ENCODE measurements around the gene ABCA7. TPM values are rescaled to one million over a fixed set of nuclear protein-coding genes. Genes with fewer than 3 reads are reported as not detected.

ABCA7 gene
- polyA plus RNA-seq, 1 donor from 2014 or later = 51.8 TPM

DNA sequence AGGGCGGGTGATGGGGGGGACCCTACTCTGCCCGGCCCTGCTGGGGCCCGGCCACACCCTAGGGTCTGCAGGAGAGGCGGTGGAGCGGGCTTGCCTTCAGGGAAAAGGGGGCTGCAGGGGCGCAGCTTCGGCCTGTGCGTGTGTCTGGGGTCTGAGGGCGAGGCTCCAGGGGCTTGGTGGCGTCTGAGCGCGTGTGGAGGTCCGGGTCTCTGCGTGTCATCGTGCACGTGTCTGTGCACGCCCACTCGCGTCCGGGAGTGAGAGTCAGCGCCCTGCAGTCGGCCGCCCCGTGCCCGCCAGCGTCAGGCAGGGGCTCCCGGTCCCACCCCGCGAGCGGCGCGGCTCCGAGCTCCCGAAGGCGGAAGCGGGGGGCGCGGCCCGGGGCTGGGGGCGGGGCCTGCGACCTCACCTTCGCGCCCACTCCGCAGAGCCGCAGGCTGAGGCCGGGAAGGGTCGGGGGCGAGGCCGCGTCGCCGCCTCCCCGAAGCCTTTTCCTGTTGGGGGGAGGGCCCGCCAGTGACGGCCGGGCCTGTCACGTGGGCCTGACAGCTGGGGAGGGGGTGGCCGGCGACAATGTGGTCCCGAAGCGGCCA is 26.9 kb downstream of the ABCA7 start, which contains the start of gene ARHGAP45:
Gene ARHGAP45 (plus strand): TSS at position 420 of the 593 bp plus-strand sequence. CDS start 239 bp downstream, outside the sequence.
- Histone ChIP-seq H4K20me1 (ENCODE audit: insufficient read depth) (no peaks in the 10 kb centered on the region), H3K4me3 (ENCODE audit: low read length) (no peak within 1 kb of the TSS), H2AFZ (ENCODE audit: low read depth, low read length) (no peak within 1 kb of the TSS), H3K9me2 (ENCODE audit: insufficient read depth, low read length) (no peaks in the 10 kb centered on the region), H3K27me3 (ENCODE audit: insufficient read depth, low read depth, low read length) (peaks cover 45% of the 10 kb centered on the region), H3F3A (ENCODE audit: insufficient read depth, low read length, poor library complexity, severe bottlenecking) (no peaks in the 10 kb centered on the region), H3K36me3 (ENCODE audit: insufficient read depth, low read length) (no peaks in the 10 kb centered on the region), H3K9ac (ENCODE audit: low read length) (no peak within 1 kb of the TSS), H3K4me2 (ENCODE audit: low read length) (no peak within 1 kb of the TSS), H3K27ac (ENCODE audit: low read length) (no peak within 1 kb of the TSS), H3K9me3 (ENCODE audit: low read length) (no peaks in the 10 kb centered on the region), H3K79me2 (replicated peaks; ENCODE audit: insufficient read depth, low read length) (no peaks in the 10 kb centered on the region)
- TF ChIP-seq EP300 (conservative IDR thresholded peaks at IDR 0.05; ENCODE audit: poor library complexity, severe bottlenecking) (no peak), RAD21 (conservative IDR thresholded peaks at IDR 0.05) (no peak), TAF1 (IDR thresholded peaks at IDR 0.05; ENCODE audit: low read depth) (no peak), REST (IDR thresholded peaks at IDR 0.05; ENCODE audit: borderline replicate concordance) (no peak), POLR2AphosphoS5 (IDR thresholded peaks at IDR 0.05) (no peak)

GRCh38 chr19:1067341-1067957 is 27.5 kb downstream of the ABCA7 start:
- Histone ChIP-seq H3K36me3 (ENCODE audit: insufficient read depth, low read length) (no peaks in the 10 kb centered on the region), H3K9ac (ENCODE audit: low read length) (no peak overlapping the region), H3K4me3 (ENCODE audit: low read length) (no peak overlapping the region), H3K9me3 (ENCODE audit: low read length) (no peaks in the 10 kb centered on the region), H4K20me1 (ENCODE audit: insufficient read depth) (no peaks in the 10 kb centered on the region), H3K27ac (ENCODE audit: low read length) (no peak overlapping the region), H3K4me2 (ENCODE audit: low read length) (no peak overlapping the region), H3K79me2 (replicated peaks; ENCODE audit: insufficient read depth, low read length) (no peaks in the 10 kb centered on the region), H3K27me3 (ENCODE audit: insufficient read depth, low read depth, low read length) (peaks cover 51% of the 10 kb centered on the region), H3K9me2 (ENCODE audit: insufficient read depth, low read length) (no peaks in the 10 kb centered on the region), H2AFZ (ENCODE audit: low read depth, low read length) (no peak overlapping the region), H3F3A (ENCODE audit: insufficient read depth, low read length, poor library complexity, severe bottlenecking) (no peaks in the 10 kb centered on the region)
- TF ChIP-seq POLR2AphosphoS5 (IDR thresholded peaks at IDR 0.05) = no peak
- TF ChIP-seq RAD21 (conservative IDR thresholded peaks at IDR 0.05) = no peak
- TF ChIP-seq EZH2 (IDR thresholded peaks at IDR 0.05; ENCODE audit: borderline replicate concordance, insufficient read depth, low read length, poor library complexity, severe bottlenecking) = no peak
- TF ChIP-seq EP300 (conservative IDR thresholded peaks at IDR 0.05; ENCODE audit: poor library complexity, severe bottlenecking) = no peak
- no peak for TF ChIP-seq REST (IDR thresholded peaks at IDR 0.05; ENCODE audit: borderline replicate concordance)
- TF ChIP-seq SMC3 (conservative IDR thresholded peaks at IDR 0.05; ENCODE audit: poor library complexity) = no peak
- TF ChIP-seq MXI1 (conservative IDR thresholded peaks at IDR 0.05; ENCODE audit: poor library complexity, severe bottlenecking) = no peak
- TF ChIP-seq, protein P1, sequence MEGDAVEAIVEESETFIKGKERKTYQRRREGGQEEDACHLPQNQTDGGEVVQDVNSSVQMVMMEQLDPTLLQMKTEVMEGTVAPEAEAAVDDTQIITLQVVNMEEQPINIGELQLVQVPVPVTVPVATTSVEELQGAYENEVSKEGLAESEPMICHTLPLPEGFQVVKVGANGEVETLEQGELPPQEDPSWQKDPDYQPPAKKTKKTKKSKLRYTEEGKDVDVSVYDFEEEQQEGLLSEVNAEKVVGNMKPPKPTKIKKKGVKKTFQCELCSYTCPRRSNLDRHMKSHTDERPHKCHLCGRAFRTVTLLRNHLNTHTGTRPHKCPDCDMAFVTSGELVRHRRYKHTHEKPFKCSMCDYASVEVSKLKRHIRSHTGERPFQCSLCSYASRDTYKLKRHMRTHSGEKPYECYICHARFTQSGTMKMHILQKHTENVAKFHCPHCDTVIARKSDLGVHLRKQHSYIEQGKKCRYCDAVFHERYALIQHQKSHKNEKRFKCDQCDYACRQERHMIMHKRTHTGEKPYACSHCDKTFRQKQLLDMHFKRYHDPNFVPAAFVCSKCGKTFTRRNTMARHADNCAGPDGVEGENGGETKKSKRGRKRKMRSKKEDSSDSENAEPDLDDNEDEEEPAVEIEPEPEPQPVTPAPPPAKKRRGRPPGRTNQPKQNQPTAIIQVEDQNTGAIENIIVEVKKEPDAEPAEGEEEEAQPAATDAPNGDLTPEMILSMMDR (IDR thresholded peaks at IDR 0.05; ENCODE audit: poor library complexity, severe bottlenecking) = no peak
- no peak for TF ChIP-seq TAF1 (IDR thresholded peaks at IDR 0.05; ENCODE audit: low read depth)
